GM08714 (cell line): ENCODE results near the gene AGAP1.

Source experiments
- H3K4me3 ChIP-seq: fragments of 200-500 bp; sonication (Bioruptor generic); 2 replicates; pipeline ENCODE4 v1.5.1; 2014; ENCODE audit warnings: mild to moderate bottlenecking, low read length, inconsistent platforms
- ZNF274 ChIP-seq: IDR thresholded peaks from 2 replicates; pipeline ENCODE4 v1.6.1; 2012; ENCODE audit warnings: mild to moderate bottlenecking, low read depth, low read length

Gene AGAP1

DNA sequence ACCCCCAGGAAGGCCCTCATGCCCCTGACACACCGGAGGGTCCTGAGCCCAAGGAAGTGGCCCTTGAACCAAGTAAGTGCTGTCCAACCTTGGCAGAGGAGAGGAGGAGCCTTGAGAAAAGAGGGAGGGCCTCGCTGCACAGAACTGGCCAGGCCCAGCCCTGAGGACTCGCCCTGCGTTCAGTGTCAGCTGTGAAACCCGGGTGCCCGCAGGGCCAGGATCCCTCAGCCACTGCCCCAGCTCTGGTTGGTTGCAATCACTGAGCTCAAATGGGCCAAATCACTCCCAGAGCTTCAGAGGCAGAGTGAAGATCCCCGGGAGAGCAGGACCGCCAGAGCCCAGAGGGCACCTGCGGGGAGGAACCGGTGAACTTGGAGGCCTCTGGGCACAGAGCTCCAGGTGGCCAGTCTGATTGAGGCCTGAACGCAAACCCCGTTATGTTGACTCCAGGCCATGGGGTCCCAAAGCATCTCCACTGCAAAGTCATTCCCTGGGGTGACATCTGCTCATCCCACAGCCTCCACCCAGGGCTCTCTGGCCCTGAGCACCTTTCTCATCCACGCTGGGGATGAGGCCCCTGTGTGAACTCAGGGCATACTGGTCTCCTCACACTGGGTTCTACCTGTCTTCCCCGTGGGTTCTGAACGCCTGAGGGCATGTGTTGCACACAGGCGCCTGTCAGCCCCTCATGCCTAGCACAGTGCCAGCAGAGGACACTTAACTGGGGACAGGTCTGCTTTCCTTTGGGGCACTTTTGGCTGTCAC is 662.4 kb downstream of the AGAP1 start:
- no peak for TF ChIP-seq ZNF274

DNA sequence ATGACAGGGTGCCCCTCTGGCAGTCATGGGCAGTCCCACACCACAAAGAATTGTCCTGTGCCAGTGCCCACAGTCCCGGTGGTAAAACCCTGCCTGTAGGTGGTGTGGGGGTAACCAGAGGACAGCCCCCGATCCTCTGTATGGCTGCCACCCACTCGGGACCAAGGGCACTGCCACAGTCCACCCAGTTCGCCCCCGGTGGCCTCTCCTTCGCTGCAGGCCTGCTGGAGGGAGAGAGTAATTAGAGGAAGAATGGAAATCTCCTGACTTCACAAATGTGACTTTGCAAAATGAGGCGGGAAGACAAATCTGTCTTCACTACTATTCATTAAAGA is 663.0 kb downstream of the AGAP1 start:
- TF ChIP-seq ZNF274 = no peak

More for the DNA sequence above, 662.4 kb downstream of the AGAP1 start:
- H3K4me3 ChIP-seq = no peak overlapping the region

DNA sequence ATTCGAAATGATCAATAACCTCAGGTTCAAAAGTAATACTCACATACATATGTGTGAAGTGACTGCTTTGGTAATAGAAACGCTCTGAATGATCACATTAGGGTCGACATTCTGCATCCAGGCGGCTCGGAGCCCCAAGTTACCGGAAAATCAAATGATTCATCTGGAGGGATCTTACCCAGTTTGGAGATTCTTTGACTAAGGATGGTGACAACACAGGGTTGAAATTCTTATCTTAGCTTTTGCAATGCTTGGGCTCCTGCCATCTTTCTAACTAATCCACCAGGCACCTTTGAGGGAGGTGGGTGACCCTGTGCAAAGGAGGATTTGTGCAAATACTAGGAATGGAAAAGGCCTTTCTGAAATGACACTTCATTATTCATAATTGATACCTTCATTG is 663.5 kb downstream of the AGAP1 start:
- H3K4me3 ChIP-seq = no peak overlapping the region
- TF ChIP-seq ZNF274 = no peak

More for the DNA sequence above, 663.0 kb downstream of the AGAP1 start:
- H3K4me3 ChIP-seq = no peak overlapping the region

DNA sequence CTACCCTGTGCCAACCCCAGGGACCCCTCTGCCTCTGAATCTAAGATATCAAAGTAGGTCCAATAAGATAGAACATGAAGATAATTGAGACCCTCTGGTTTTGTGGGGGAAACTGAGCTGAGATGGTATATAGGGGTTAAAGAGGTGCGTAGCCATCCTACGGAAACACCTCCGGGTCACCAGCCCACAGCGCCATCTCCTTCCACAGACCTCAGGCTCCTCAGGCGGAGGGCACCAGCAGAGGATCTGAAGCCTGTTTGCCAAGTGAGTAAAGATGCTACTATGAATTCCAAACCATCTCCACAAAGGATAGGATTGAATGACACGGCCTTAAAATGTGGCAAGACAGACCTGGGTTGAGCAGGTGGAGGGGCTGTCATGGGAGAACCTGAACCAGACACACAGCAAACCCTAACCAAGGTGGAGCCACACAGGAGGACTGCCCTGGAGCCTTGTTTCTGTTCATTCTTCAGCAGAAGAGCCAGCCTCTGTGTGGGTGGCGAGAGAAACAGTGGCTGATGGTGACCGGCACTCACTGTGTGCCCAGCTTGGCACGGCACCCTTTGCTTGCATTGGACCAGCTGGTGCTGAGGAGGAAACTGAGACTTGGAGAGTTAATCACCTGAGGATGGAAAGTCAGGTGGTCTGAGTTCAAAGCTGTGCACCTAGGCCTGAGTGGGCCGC is 664.1 kb downstream of the AGAP1 start:
- H3K4me3 ChIP-seq = no peak overlapping the region
- TF ChIP-seq ZNF274 = no peak

DNA sequence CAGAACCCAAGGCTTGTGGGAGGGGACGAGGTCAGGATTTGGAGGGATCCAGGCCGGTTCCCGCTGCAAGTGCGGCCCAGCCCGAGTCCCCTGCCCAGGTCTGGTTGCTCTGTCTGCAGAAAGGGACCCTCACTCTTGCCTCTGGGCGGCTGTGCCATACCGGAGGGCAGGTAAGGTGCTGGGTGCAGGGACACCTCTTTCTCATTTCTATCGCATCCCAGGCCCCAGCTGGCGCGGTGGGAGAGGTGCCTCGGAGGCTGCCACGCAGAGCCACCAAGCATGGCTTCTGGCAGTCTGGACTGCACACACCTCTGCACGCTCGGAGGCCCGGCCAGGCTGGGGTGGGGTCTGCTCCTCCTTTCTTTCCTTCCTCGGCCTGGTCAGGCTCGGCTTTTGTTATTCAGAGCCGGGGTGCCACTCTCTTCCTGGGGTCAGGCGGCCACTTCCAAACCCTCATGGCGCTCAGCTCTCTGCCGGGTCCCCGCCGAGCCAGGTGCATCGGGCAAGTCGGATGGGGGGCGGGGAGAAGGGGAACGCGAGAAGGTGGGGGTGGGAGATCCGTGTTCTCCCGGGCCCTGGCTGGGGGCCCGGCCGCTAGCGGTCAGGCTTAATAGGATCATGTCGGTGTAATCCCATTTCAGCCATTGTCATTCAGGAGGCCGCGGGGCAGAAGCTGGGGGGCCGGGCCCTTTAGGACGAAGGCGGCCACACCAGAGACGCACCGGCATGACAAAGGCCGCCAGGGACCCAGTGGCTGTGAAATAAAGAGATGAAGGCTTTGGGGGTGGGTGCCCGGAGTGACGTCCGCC is 665.3 kb downstream of the AGAP1 start:
- TF ChIP-seq ZNF274 = no peak
- no peak overlapping the region for H3K4me3 ChIP-seq

DNA sequence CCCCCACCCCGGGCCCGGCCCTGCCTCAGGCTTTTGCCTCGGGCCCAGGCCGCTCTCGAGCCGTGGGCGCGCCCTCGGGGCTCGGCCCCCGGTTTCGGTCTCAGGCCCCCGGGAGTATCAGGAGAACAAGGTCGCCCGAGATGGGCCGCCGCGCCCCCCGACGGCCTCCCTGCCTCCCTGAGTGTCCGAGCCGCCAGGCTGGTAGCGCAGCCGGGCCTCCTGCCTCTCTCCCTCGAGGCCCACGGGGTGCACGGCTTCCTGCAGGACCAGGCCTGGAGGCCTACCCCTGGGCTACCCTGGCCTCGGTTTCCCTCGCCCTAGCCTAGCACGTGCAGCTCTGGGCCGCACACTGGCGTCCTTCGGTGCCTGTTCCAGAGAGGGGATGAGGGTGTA is 665.9 kb downstream of the AGAP1 start:
- no peak for TF ChIP-seq ZNF274
- no peak overlapping the region for H3K4me3 ChIP-seq

DNA sequence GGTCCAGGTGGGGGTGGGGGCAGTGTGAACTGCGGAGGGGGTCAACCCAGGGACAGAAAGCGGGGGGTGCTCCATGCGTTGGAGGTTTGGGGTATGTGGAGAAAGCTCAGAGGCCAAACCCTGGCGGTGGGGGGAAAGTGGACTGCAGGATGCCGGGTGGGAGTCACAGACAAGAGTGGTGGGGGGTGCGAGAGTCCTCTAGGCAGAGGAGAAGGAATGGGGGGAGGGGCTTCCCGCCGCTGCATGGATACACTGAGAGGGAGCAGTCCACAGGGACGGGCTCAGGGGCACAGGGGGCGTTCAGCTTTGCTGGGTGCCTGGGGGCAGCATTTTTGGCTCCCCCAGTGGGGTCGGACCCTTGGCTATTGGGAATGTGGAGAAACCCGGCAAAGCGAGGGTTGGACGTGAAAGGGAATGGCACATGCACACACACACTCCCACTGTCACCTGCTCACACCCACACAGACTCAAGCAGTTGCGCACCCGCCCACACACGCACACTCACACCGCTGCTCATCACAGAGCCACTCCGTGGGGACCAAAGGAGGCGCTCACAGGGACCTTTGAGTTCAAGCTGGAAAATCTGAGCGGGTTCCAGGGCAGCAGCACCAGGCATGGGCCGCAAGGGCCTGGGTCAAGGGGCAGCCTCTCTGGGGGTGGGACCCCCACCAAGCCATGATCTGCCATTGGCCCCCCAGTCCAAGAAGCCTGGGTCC is 666.7 kb downstream of the AGAP1 start:
- H3K4me3 ChIP-seq = no peak overlapping the region
- TF ChIP-seq ZNF274 = no peak

DNA sequence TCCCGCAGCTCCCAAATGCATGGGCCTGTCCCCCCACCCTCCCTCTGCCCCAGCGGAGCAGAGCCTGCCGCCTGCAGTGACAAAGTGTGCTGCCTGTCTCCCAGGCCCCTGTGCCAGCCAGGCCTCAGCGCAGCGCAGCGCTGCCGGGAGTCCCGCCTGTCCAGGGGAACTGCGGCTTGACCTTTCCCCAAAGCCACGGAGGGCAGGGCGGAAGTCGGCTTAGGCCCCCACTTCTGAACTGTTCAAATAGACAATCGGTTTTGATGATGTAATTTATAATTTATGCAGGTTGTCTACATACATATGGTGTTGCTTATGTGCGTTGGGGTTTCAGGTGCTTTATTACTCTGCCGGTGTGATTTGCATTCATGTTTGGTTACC is 667.2 kb downstream of the AGAP1 start:
- H3K4me3 ChIP-seq = no peak overlapping the region
- TF ChIP-seq ZNF274 = no peak

DNA sequence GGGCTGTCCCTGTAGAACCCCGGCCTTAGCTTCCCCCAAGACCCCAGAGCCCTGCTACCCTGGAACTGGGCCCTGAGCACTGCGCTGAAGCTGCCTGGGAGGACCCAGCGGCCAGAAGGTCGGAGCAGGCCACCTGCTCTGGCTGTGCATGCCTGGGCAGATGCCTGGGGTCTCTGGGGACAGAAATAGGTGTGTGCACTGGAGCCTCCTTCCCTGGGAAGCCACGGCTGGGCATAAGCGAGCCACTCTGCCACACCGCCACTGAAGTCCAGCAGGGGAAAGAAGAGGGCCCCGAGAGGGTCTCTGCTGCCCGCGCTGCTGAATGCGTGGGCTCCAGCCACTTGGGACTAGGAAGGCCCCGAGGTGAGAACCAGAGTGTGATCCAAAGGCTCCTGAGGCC is 667.7 kb downstream of the AGAP1 start:
- no peak for TF ChIP-seq ZNF274
- H3K4me3 ChIP-seq = no peak overlapping the region

DNA sequence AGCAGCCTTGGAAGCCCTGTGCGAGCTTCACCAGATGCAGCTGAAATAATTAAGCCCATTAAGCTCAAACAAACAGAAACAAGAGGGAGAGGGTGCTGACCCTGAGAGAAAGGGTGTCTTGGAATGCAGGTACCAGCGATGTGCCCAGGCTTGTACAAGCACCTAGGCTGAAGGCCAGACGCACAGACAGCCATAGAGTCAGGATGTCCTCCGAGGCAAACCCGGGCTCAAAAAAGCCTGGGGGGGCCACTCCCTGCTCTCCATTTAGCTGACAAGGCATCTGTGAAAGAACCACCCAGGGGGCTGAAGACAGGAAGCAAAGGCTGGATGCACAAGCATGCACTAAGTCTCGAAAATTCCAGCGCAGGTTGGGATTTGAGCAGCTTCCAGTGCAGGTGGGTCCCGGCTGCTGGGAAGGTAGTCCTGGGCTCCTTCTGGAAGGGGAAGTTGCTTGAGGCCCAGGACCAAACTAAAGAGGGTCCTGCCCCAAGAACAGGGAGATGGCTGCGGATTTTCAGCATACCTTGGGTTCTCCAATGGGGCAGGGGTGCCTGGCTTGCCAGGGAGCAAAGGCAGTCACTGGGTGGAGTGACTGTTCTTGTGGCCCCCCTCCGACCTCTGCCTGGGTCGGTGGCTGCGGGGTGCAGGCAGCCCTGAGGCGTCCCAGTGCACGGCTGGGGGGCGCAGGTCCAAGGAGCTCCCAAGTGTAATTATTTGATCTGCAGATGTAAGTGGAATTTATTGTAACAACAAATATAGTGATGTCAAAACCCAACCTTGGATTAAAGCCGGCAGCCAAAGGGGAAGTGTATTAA is 668.4 kb downstream of the AGAP1 start:
- no peak for TF ChIP-seq ZNF274
- H3K4me3 ChIP-seq = no peak overlapping the region

DNA sequence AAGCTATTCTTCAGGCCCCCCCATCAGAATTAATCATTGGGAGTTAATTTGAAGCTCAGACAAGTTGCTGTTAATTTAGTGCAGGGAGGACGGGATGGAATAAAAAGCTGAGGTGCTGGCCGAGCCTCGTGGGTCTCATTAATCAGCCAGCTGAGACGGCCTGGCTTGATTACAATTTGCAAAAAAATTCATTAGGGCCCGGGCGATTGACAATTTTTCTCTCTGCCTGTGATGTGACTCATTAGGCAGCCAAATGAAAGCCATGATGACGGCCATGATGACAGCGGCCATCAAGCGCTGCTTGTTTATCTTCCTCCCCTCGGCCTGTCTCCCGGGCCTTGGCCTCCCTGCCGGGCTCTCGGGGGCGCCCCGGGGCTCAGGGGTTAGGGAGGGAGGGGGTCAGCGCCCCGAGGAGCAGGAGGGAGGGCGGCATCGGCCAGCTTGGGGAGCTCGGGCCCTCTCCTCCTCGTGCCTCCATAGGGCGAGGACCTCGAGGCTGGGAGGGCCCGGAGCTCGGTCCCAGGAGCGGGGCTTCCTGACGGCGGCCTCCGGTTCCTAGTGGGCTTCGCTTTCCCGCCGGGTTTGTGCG is 669.1 kb downstream of the AGAP1 start:
- no peak for TF ChIP-seq ZNF274
- H3K4me3 ChIP-seq = no peak overlapping the region

DNA sequence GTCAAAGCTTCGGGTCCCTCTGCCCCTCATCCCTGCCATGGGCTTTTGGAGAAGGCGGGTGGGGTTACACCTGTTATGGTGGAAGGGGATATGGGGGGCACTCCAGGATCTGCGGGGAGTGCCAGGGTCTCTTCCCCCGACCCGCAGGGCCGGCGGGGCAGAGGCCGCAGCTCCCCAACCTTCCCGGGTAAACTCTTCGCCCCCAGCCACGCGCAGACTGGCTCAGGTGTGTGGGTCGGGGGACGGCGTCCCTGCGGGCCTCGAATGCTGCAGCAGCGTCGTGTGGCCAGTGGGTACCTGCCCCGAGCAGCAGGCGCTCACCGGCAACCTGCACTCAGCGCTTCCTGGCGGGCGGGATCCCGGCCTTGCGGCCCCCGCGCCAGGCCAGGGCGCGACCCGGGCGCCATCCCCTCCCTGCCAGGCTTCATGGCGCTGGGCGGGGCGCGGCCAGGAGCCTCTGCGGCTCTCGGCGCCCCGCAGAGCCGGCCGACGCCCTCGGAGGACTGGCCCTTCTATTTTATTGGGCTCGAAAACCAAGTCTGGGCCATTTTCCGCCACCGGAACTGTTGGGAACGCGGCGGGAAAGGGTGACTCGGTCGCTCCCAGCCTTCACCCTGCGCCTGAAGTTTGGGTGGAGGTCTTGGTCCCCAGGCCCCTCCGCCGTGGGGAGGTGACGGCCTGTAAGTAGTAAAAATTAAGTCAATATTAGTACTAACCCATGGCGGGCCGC is 669.8 kb downstream of the AGAP1 start:
- no peak for TF ChIP-seq ZNF274

More for the DNA sequence above, 669.8 kb downstream of the AGAP1 start:
- H3K4me3 ChIP-seq = no peak overlapping the region
